Testis (tissue), 2 donors: ENCODE results near the gene LRRC53.

Source experiments
- CTCF ChIP-seq, 3 experiments: fragments of 450-650 bp in 2 of 3; fragments of 200-600 bp in 1 of 3; sonication (generic) in 1 of 3; IDR thresholded peaks; one replicate each; pipeline ENCODE4 v1.5.1; 2016 to 2019; ENCODE audit warnings: antibody characterized with exemption in 3 of 3, mild to moderate bottlenecking in 2 of 3, moderate library complexity in 1 of 3
- POLR2A ChIP-seq: fragments of 450-650 bp; IDR thresholded peaks from one replicate; pipeline ENCODE4 v1.6.1; 2017; ENCODE audit warnings: antibody characterized with exemption, mild to moderate bottlenecking, moderate library complexity

DNA sequence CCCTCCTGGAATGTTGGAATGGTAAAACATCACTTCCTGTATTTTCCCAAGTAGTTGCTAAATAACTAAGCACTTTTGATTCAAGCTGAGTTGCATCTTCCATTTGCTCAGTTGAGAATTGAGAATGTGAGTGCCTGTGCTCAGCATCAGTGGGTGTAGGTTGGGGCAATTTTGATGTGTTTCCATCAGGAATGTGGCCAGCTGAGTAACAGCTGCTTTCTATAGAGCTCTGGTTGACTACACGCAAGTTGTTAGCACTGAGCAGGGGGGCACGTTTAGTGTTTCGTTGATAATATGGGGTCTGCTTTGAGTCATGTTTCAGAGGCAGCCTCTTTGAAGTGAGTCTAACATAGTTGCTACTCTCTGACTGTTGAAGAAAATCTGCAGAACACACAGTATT lies 41.5 kb downstream of the LRRC53 start:
- TF ChIP-seq CTCF (IDR thresholded peaks at IDR 0.05) (no peak), POLR2A (no peak)
